H1 (cell line): Measurements from ENCODE around the gene SLC4A7. TPM values are rescaled to one million over a fixed set of nuclear protein-coding genes. Genes with fewer than 3 reads are reported as not detected.

ENCODE experiments used
- CTCF ChIA-PET: fragments of 300-600 bp; sonication (Branson Sonifier 250); formaldehyde crosslinking; loops from one replicate; lab custom pipeline; 2021; ENCODE audit not compliant: partially characterized antibody; lab: Charles Lee
- POLR2A ChIA-PET: fragments of 300-600 bp; sonication (Branson Sonifier 250); formaldehyde crosslinking; loops from one replicate; lab custom pipeline; 2021; ENCODE audit warnings: inconsistent platforms; ENCODE audit not compliant: partially characterized antibody; lab: Charles Lee
- DNase-seq, 2 experiments: peaks; one replicate each; pipeline versions ENCODE4 v3.0.0 to v3.0.0-alpha.2; 2010 to 2022; ENCODE audit warnings: low spot score in 2 of 2, low read depth in 1 of 2, mixed read lengths in 1 of 2
- FAIRE-seq: peaks from 2 replicates; lab custom pipeline; 2011; peaks lifted over from hg19 to GRCh38; lab: Jason Lieb, UNC
- H2AFZ ChIP-seq: 2 replicates; pipeline ENCODE4 v1.8.1; 2012; ENCODE audit warnings: low read length, inconsistent platforms
- H2AK5ac ChIP-seq: 2 replicates; pipeline ENCODE4 v1.6.1; 2013; ENCODE audit warnings: low read depth, low read length
- H2BK120ac ChIP-seq: replicated peaks from 2 replicates; pipeline ENCODE3; 2013; ENCODE audit warnings: low read depth, low read length, inconsistent platforms
- H2BK12ac ChIP-seq: 2 replicates; pipeline ENCODE4 v1.6.1; 2013; ENCODE audit warnings: low read depth, low read length
- H2BK15ac ChIP-seq: 2 replicates; pipeline ENCODE4 v1.6.1; 2013; ENCODE audit warnings: low read length
- H2BK20ac ChIP-seq: 2 replicates; pipeline ENCODE4 v1.6.1; 2013; ENCODE audit warnings: low read length
- H2BK5ac ChIP-seq: 2 replicates; pipeline ENCODE4 v1.6.1; 2013; ENCODE audit warnings: low read depth, low read length
- H3K14ac ChIP-seq: 2 replicates; pipeline ENCODE4 v1.6.1; 2013; ENCODE audit warnings: inconsistent platforms; ENCODE audit not compliant: insufficient read length
- H3K18ac ChIP-seq: 2 replicates; pipeline ENCODE4 v1.6.1; 2013; ENCODE audit warnings: low read length; ENCODE audit errors: extremely low read depth
- H3K23ac ChIP-seq: 2 replicates; pipeline ENCODE4 v1.6.1; 2013; ENCODE audit warnings: inconsistent platforms; ENCODE audit not compliant: insufficient read length
- H3K23me2 ChIP-seq: 2 replicates; pipeline ENCODE4 v1.6.1; 2013; ENCODE audit warnings: low read depth, low read length
- H3K27ac ChIP-seq: 2 replicates; pipeline ENCODE4 v1.6.1; 2011; ENCODE audit warnings: low read depth, low read length, inconsistent platforms
- H3K27me3 ChIP-seq, 4 experiments: replicated peaks in 1 of 4; 1 replicate in 1 of 4; 2 replicates in 3 of 4; pipeline versions ENCODE4 v1.6.1 to v1.8.1; 2011 to 2013; ENCODE audit warnings: low read length in 3 of 4, mild to moderate bottlenecking in 3 of 4, inconsistent platforms in 2 of 4, mixed read lengths in 2 of 4, moderate library complexity in 1 of 4; ENCODE audit not compliant: control insufficient read depth in 3 of 4, insufficient read depth in 3 of 4; ENCODE audit errors: extremely low read depth in 1 of 4
- H3K36me3 ChIP-seq, 4 experiments: 2 replicates each; pipeline versions ENCODE4 v1.6.1 to v1.8.1; 2011 to 2013; ENCODE audit warnings: mild to moderate bottlenecking in 4 of 4, low read length in 3 of 4, moderate library complexity in 2 of 4, control low read depth in 1 of 4, inconsistent platforms in 1 of 4; ENCODE audit not compliant: insufficient read depth in 4 of 4, control insufficient read depth in 2 of 4
- H3K4ac ChIP-seq: replicated peaks from 2 replicates; pipeline ENCODE3; 2013; ENCODE audit warnings: low read length, low read depth, mixed read lengths, inconsistent platforms; ENCODE audit not compliant: insufficient read length
- H3K4me1 ChIP-seq, 4 experiments: replicated peaks in 1 of 4; 1 replicate in 1 of 4; 2 replicates in 3 of 4; pipeline versions ENCODE4 v1.6.1 to v1.8.1; 2011 to 2013; ENCODE audit warnings: low read length in 3 of 4, inconsistent platforms in 2 of 4, mixed read lengths in 1 of 4; ENCODE audit not compliant: insufficient read depth in 4 of 4, control insufficient read depth in 3 of 4
- H3K4me2 ChIP-seq, 2 experiments: 2 replicates each; pipeline versions ENCODE4 v1.6.1 to v1.8.1; 2011 to 2013; ENCODE audit warnings: low read depth in 2 of 2, low read length in 2 of 2, control low read depth in 1 of 2, inconsistent platforms in 1 of 2, mild to moderate bottlenecking in 1 of 2; ENCODE audit not compliant: insufficient read depth in 1 of 2
- H3K4me3 ChIP-seq, 4 experiments: fragments of 200-600, 300-600 bp in 1 of 4; sonication (generic), shearing (Covaris generic), sonication (Bioruptor Twin) in 1 of 4; 2 replicates each; pipeline versions ENCODE4 v1.5.1 to v1.8.1; 2011 to 2016; ENCODE audit warnings: low read length in 4 of 4, low read depth in 3 of 4, control low read depth in 2 of 4, inconsistent platforms in 2 of 4, mild to moderate bottlenecking in 2 of 4, mixed read lengths in 1 of 4, moderate library complexity in 1 of 4; ENCODE audit not compliant: insufficient read depth in 2 of 4; ENCODE audit errors: extremely low read depth in 1 of 4
- H3K56ac ChIP-seq: replicated peaks from 2 replicates; pipeline ENCODE3; 2013; ENCODE audit warnings: low read depth, mild to moderate bottlenecking, mixed read lengths, low read length, inconsistent platforms; ENCODE audit not compliant: insufficient read length
- H3K79me1 ChIP-seq: 2 replicates; pipeline ENCODE4 v1.6.1; 2013; ENCODE audit warnings: low read depth, low read length, control low read depth
- H3K79me2 ChIP-seq, 2 experiments: 2 replicates each; pipeline versions ENCODE4 v1.6.1 to v1.8.1; 2012 to 2013; ENCODE audit warnings: low read length in 2 of 2, mild to moderate bottlenecking in 2 of 2, inconsistent platforms in 1 of 2; ENCODE audit not compliant: insufficient read depth in 2 of 2, control insufficient read depth in 1 of 2
- H3K9ac ChIP-seq, 4 experiments: replicated peaks in 1 of 4; 1 replicate in 1 of 4; 2 replicates in 3 of 4; pipeline versions ENCODE4 v1.6.1 to v1.8.1; 2011 to 2013; ENCODE audit warnings: low read depth in 3 of 4, low read length in 3 of 4, control low read depth in 2 of 4, mild to moderate bottlenecking in 2 of 4, moderate library complexity in 2 of 4, inconsistent platforms in 1 of 4; ENCODE audit errors: extremely low read depth in 1 of 4
- H3K9me3 ChIP-seq, 2 experiments: 2 replicates each; pipeline versions ENCODE4 v1.6.1 to v1.8.1; 2012 to 2013; ENCODE audit warnings: mild to moderate bottlenecking in 2 of 2, moderate library complexity in 2 of 2, control low read depth in 1 of 2, inconsistent platforms in 1 of 2, low read depth in 1 of 2, low read length in 1 of 2, mixed read lengths in 1 of 2; ENCODE audit not compliant: insufficient read depth in 2 of 2
- H4K20me1 ChIP-seq, 2 experiments: replicated peaks in 1 of 2; 2 replicates each; pipeline versions ENCODE3 to v1.8.1; 2011 to 2013; ENCODE audit warnings: inconsistent platforms in 2 of 2, low read length in 2 of 2, mild to moderate bottlenecking in 1 of 2; ENCODE audit not compliant: insufficient read depth in 2 of 2, control insufficient read depth in 1 of 2
- H4K5ac ChIP-seq: 2 replicates; pipeline ENCODE4 v1.6.1; 2013; ENCODE audit warnings: low read length, low read depth, mixed read lengths, inconsistent platforms; ENCODE audit not compliant: insufficient read length
- H4K8ac ChIP-seq: 2 replicates; pipeline ENCODE4 v1.8.0; 2013; ENCODE audit warnings: mild to moderate bottlenecking, moderate library complexity, low read length, inconsistent platforms; ENCODE audit not compliant: insufficient read depth; ENCODE audit errors: extremely low read depth
- H4K91ac ChIP-seq: replicated peaks from 2 replicates; pipeline ENCODE3; 2013; ENCODE audit warnings: low read length, mixed read lengths, inconsistent platforms; ENCODE audit not compliant: insufficient read length
- CBX5 ChIP-seq: fragments of 300-800, 300-1000 bp; sonication (generic); IDR thresholded peaks from 2 replicates; pipeline ENCODE4 v1.7.1; 2016; ENCODE audit warnings: antibody characterized with exemption, low read length, low read depth
- CHD2 ChIP-seq: IDR thresholded peaks from 2 replicates; pipeline ENCODE4 v1.6.1; 2012; ENCODE audit warnings: low read length, improper control_type of control experiment
- GTF2F1 ChIP-seq: IDR thresholded peaks from 2 replicates; pipeline ENCODE4 v1.6.1; 2012; ENCODE audit warnings: low read depth, low read length, improper control_type of control experiment, borderline replicate concordance
- HDAC6 ChIP-seq: IDR thresholded peaks from one replicate; pipeline ENCODE4 v1.7.1; 2012; ENCODE audit warnings: low read depth, mild to moderate bottlenecking, inconsistent platforms, low read length, moderate library complexity
- POLR2A ChIP-seq, 2 experiments: IDR thresholded peaks; 1 replicate in 1 of 2; 2 replicates in 1 of 2; pipeline ENCODE4 v1.6.1; 2011; ENCODE audit warnings: low read depth in 2 of 2, low read length in 2 of 2, mild to moderate bottlenecking in 2 of 2; ENCODE audit errors: control extremely low read depth in 1 of 2
- POU5F1 ChIP-seq: IDR thresholded peaks from 2 replicates; pipeline ENCODE4 v1.6.1; 2011; ENCODE audit warnings: low read depth, mild to moderate bottlenecking, low read length, moderate library complexity
- RNF2 ChIP-seq: fragments of 200-900, 300-1000 bp; sonication (generic); IDR thresholded peaks from 2 replicates; pipeline ENCODE4 v1.7.1; 2016; ENCODE audit warnings: borderline replicate concordance, low read depth, mild to moderate bottlenecking, antibody characterized with exemption, low read length; ENCODE audit not compliant: poor library complexity, severe bottlenecking; ENCODE audit errors: missing control alignments
- SP1 ChIP-seq: IDR thresholded peaks from 2 replicates; pipeline ENCODE4 v1.6.1; 2011; ENCODE audit warnings: low read depth, low read length
- TAF1 ChIP-seq: IDR thresholded peaks from 2 replicates; pipeline ENCODE4 v1.6.1; 2011; ENCODE audit warnings: mild to moderate bottlenecking, low read depth, low read length
- TCF12 ChIP-seq: IDR thresholded peaks from 2 replicates; pipeline ENCODE4 v1.6.1; 2011; ENCODE audit warnings: low read depth, mild to moderate bottlenecking, low read length
- WGBS, 2 experiments: shearing (Covaris generic) in 1 of 2; methylation state at CpG; one replicate each; pipeline versions ENCODE4 v1.1.6 to v1.1.7; 2013 to 2015; ENCODE audit warnings: low lambda C conversion rate in 2 of 2, mixed read lengths in 2 of 2, inconsistent platforms in 1 of 2, low coverage in 1 of 2, missing lambda C conversion rate in 1 of 2; ENCODE audit not compliant: insufficient replicate concordance in 2 of 2, insufficient coverage in 1 of 2, insufficient read length in 1 of 2; ENCODE audit errors: extremely low coverage in 1 of 2, missing lambda C conversion rate in 1 of 2; 5-methylcytosine and 5-hydroxymethylcytosine counted together
- polyA plus RNA-seq, 7 experiments: library from polyadenylated mRNA; depleted of rRNA in 3 of 7; stranded (reverse) in 5 of 7; unstranded in 2 of 7; fragments of >200 nt in 5 of 7; fragments of 200-250 nt in 2 of 7; gene quantifications; 1 replicate in 5 of 7; 2 replicates in 1 of 7; 4 replicates in 1 of 7; pipeline versions ENCODE4 v1.2.1 to v1.2.3, GENCODE V29; 2011 to 2013; ENCODE audit warnings: missing spikeins in 2 of 7, mixed read lengths in 2 of 7
- total RNA-seq: library from RNA; stranded (reverse); fragmentation: NEBNext Ultra II Directional; extraction: Animal tissue kit (Norgen Biotek cat#: 25700); gene quantifications from 2 replicates; pipeline ENCODE4 v1.2.1, GENCODE V29; 2021

The SLC4A7 gene
- total and polyA plus RNA-seq, 2 of the 8 experiments (the other 6 are each of a cell fraction or from before 2014, with no cell fraction given), result 14.9 to 70.5 TPM

GRCh38 chr3:27387625-27388024 lies 96.6 kb downstream of the SLC4A7 start:
- POLR2A ChIA-PET, result interaction anchor here (0.7 kb wide), 1 partner anchor 42 kb away, joined by 4 read pairs; no protein-coding TSS in a partner anchor
- H3K27ac ChIP-seq, result no peak overlapping the region
- H3K9ac ChIP-seq, result no peak overlapping the region
- no peak overlapping the region for H2BK12ac ChIP-seq
- H4K5ac ChIP-seq, result no peak overlapping the region
- FAIRE-seq (peak; percentile 7), DNase-seq (no peak)
- no peak overlapping the region for H3K4me3 ChIP-seq
- H3K79me2 ChIP-seq, result no peaks in the 10 kb centered on the region
- no peak overlapping the region for H2BK20ac ChIP-seq
- no peak overlapping the region for H4K91ac ChIP-seq
- CTCF ChIA-PET, result no interaction called here
- no peaks in the 10 kb centered on the region for H3K9me3 ChIP-seq
- no peaks in the 10 kb centered on the region for H3K4me1 ChIP-seq
- 72% methylated on average over 1 of the region's 1 CpG; no CpG with 5 or more reads in 1 of the 2 experiments for WGBS, 2 experiments
- no peak overlapping the region for H3K23ac ChIP-seq
- no peak overlapping the region for H2AFZ ChIP-seq
- no peak overlapping the region for H3K4ac ChIP-seq
- no peak overlapping the region for H2BK5ac ChIP-seq
- no peak overlapping the region for H3K56ac ChIP-seq
- H3K4me2 ChIP-seq, result no peak overlapping the region
- no peaks in the 10 kb centered on the region for H3K79me1 ChIP-seq
- peaks cover 0 to 2% of the 10 kb centered on the region in 2 experiments for H4K20me1 ChIP-seq
- no peak overlapping the region for H3K18ac ChIP-seq
- H3K27me3 ChIP-seq, result no peaks in the 10 kb centered on the region
- H2BK120ac ChIP-seq, result no peak overlapping the region
- no peak overlapping the region for H4K8ac ChIP-seq
- no peak overlapping the region for H2BK15ac ChIP-seq
- H3K36me3 ChIP-seq, result peaks cover 0 to 55% (median 23%) of the 10 kb centered on the region in 4 experiments; a peak in 7 of 8 replicates
- H2AK5ac ChIP-seq, result no peak overlapping the region
- no peak overlapping the region for H3K14ac ChIP-seq
- H3K23me2 ChIP-seq, result no peaks in the 10 kb centered on the region
- no peak for TF ChIP-seq GTF2F1
- no peak for TF ChIP-seq TAF1
- TF ChIP-seq TCF12, result no peak
- TF ChIP-seq SP1, result no peak
- TF ChIP-seq POU5F1, result no peak
- no peak for TF ChIP-seq CBX5
- no peak for TF ChIP-seq RNF2
- TF ChIP-seq HDAC6, result no peak
- no peak for TF ChIP-seq CHD2
- TF ChIP-seq POLR2A (IDR thresholded peaks at IDR 0.05; ENCODE audit: control extremely low read depth in 1 of 2, low read depth in 2 of 2, low read length in 2 of 2), result no peak
